LNCaP clone FGC (cell line): ENCODE results near the gene RIOX2.
"Not testable (repeated sequence)": the region's sequence is repeated elsewhere in the genome, so short reads cannot be mapped to it uniquely, and the experiment has no call there.

ENCODE experiments used
- DNase-seq: peaks from one replicate; pipeline ENCODE4 v3.0.0-alpha.2; 2011; ENCODE audit warnings: low read depth
- H3K4me3 ChIP-seq: 2 replicates; pipeline ENCODE4 v1.5.1; 2011; ENCODE audit warnings: mild to moderate bottlenecking, low read depth, low read length, control low read depth
- CTCF ChIP-seq: IDR thresholded peaks from 2 replicates; pipeline ENCODE4 v1.5.1; 2012; ENCODE audit warnings: mild to moderate bottlenecking; ENCODE audit not compliant: control insufficient read depth, insufficient read depth; ENCODE audit errors: extremely low read depth

The RIOX2 gene

GRCh38 chr3:97971679-97972567, at the start of gene RIOX2:
Gene RIOX2 (minus strand): TSS chr3:97972431. CDS start chr3:97967593, 4,838 bp downstream.
- peak; percentile 88 for DNase-seq
- peak within 1 kb of the TSS; percentile 53 for H3K4me3 ChIP-seq
- peak; percentile 11 for TF ChIP-seq CTCF

GRCh38 chr3:98020412-98020811, 48.2 kb upstream of the RIOX2 start:
- no peak for TF ChIP-seq CTCF
- no peak overlapping the region for H3K4me3 ChIP-seq
- no peak for DNase-seq

DNA sequence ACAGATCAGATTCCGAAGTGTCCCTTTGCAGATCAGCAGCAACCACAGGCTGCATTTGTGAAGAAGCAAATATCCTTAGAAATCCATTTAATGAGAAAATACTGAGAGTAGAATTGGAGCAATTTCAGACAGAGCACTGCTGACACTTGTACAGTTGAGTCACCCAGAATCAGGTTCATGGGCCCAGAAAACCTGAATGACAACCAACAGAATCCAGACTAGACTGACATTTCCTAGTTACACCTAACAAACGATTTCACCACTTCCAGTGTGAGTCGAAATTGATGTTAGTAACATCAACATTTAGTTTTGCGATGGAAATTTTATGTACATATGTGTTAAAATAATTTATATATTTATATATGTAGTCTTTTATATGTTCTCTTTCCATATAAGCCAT, 46.1 kb upstream of the RIOX2 start:
- DNase-seq: no peak
- no peak for TF ChIP-seq CTCF
- H3K4me3 ChIP-seq: no peak overlapping the region

- DNase-seq: no peak
- no peak for TF ChIP-seq CTCF
- no peak overlapping the region for H3K4me3 ChIP-seq
These were observed 42.0 kb upstream of the RIOX2 start for GRCh38 chr3:98014268-98014585.

DNA sequence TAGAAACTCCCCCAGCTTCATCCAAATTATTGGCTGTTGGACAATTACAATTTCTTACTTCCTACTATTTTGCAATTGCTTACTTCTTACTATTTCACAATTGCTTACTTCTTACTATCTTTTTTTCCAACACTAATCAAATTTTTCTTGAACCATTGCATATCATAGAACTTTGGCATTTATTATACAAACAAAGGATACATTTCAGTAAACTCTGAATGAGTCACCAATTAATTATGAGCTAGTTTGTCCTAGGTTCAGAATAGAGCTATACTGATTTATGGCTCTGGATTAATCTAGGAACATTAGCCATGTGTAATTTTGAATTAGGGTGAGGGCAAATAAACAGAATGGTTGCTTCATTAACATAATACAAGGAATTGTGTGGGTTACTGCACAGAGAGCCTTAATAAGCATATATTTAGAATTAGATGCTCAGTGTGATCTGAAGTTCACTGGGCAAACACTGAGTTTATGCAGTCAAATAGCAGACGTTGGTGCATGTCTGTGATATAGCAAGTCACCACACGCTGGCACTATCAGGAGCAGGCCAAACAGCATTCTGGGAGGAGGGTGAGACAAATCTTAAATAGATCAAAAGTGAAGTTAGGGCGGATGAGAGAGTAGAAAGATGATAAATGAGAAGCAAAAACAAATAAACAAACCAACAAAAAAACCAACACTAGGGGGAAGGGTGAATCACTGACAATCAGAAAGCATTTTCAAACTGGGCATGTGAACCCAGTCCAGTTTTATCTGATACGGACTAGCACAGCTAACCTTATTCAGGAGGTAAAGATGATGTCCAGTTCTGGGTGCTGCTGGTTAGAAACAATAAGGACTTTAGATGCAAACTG, 41.4 kb upstream of the RIOX2 start:
- DNase-seq: peak; percentile 1
- no peak overlapping the region for H3K4me3 ChIP-seq
- peak; percentile 43 for TF ChIP-seq CTCF

GRCh38 chr3:98012979-98013378, 40.7 kb upstream of the RIOX2 start:
- DNase-seq: no peak
- no peak for TF ChIP-seq CTCF
- H3K4me3 ChIP-seq: no peak overlapping the region

DNA sequence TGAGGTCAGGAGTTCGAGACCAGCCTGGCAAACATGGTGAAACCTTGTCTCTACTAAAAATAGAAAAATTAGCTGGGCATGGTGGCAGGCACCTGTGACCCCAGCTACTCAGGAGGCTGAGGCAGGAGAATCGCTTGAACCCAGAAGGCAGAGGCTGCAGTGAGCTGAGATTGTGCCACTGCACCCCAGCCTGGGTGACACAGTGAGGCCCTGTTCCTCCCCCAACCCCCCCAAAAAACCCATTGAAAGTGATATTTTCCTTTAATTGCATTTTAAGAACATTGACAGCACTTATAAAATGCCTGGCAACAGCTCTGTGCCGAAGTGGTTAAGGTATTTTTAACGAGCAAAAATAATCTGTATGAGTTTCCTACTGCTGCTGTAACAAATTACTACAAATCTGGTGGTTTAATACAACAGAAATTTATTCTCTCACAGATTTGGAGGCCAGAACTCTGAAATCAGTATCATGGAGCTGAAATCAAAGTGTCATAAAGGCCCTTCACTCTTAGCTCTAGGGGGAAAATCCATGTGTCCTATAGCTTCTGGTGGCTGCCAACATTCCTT, 38.7 kb upstream of the RIOX2 start:
- H3K4me3 ChIP-seq, DNase-seq: not testable (repeated sequence)
